ENCODE data around the gene RNF40.

Gene RNF40

GRCh38 chr16:30786115-30786935 is 24.2 kb downstream of the RNF40 start:
- peak overlapping the region; percentile 91 for H3K4me3 ChIP-seq (ENCODE audit: control insufficient read depth, low read depth, low read length)
- no peak for DNase-seq (ENCODE audit: low read depth)
- TF ChIP-seq CTCF (IDR thresholded peaks at IDR 0.05; ENCODE audit: control insufficient read depth, insufficient read depth, low read depth, low read length, missing control alignments), result no peak

DNA sequence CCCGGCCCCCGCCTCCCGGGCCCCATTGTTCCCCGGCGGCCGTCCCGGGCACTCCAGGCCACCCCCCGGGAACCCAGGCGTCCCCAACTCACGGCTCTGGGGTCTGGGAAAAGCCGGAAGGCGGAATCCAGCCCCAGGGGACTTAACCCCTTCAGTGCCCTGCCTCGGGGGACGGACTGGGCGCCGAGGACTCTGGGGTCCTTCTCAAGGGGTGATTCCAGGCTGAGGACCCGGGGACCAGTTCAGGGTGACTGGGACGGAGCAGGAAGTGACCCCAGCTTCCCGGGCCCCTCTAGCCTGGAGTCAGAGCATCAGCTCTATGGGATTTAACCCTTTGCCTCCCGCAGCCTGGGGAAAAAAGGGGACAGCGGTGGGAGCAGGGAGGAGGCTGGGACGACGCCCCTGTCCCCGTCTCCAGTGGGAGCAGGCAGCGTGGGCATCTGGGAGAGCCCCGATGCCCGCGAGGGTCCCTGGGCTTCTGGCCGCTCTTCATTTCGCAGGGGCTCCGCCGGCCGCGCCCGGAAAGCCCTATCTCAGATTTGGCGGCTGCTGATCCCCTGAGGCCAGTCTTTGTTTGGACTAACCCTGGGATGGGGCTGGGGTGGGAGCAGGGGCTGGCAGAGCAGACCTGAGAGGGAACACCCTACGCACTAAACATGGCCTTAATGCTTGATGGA is 25.0 kb downstream of the RNF40 start, which contains the start of gene ZNF629:
ZNF629 (minus strand) TSS at position 270 of the 677 bp plus-strand sequence. CDS start 2,723 bp downstream, outside the sequence.
- peak; percentile 14 for DNase-seq (ENCODE audit: low read depth)
- no peak for TF ChIP-seq CTCF (IDR thresholded peaks at IDR 0.05; ENCODE audit: control insufficient read depth, insufficient read depth, low read depth, low read length, missing control alignments)
- peak within 1 kb of the TSS; percentile 91 for H3K4me3 ChIP-seq (ENCODE audit: control insufficient read depth, low read depth, low read length)

- no peak for DNase-seq (ENCODE audit: low read depth)
- peak overlapping the region; percentile 91 for H3K4me3 ChIP-seq (ENCODE audit: control insufficient read depth, low read depth, low read length)
- TF ChIP-seq CTCF (IDR thresholded peaks at IDR 0.05; ENCODE audit: control insufficient read depth, insufficient read depth, low read depth, low read length, missing control alignments), result no peak
These were observed 25.7 kb downstream of the RNF40 start for GRCh38 chr16:30787613-30788378.

DNA sequence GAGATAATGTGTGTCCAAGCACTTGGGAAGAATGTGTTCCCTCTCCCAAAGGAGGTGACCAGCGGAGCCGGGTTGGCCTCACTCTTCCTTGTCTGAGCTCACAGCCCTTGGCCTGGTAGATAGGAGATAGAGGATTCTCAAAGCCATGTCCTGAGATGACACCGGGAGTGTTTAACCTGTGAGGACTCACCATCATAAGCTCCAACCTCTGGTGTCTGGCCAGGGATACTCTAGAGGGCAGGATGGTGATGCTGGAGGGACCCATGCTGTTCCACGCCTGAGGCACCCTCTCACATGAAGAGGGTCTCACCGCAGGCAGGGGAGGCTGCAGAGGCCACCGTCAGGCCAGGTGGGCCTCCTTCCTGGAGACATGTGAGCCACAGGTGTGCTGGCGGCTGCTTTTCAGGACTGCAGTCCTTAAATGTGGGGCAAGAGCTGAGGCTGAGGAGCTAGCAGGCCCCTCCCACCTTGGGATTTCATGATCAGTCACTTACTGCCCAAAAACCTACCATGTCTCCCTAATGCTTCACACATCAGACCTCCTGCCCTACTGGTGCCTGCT is 31.5 kb downstream of the RNF40 start:
- no peak overlapping the region for H3K4me3 ChIP-seq (ENCODE audit: control insufficient read depth, low read depth, low read length)
- no peak for TF ChIP-seq CTCF (IDR thresholded peaks at IDR 0.05; ENCODE audit: control insufficient read depth, insufficient read depth, low read depth, low read length, missing control alignments)
- DNase-seq (ENCODE audit: low read depth), result no peak

DNA sequence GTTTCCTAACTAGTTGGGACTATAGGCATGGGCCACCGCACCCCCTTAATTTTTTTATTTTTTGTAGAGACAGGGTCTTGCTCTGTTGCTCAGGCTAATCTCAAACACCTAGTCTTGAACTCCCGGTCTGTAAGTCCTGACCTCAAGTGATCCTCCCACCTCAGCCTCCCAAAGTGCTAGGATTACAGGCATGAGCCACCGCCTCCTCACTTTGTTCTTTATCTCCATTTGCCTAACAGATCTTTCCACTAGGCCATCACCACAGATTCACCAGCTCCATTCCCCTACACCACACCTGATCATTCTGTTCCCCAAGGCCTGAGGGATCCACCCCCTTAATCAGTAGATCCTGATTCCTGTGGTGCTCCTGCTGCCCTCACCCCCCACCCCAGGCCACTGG is 32.5 kb downstream of the RNF40 start:
- no peak for DNase-seq (ENCODE audit: low read depth)
- H3K4me3 ChIP-seq (ENCODE audit: control insufficient read depth, low read depth, low read length), result no peak overlapping the region
- TF ChIP-seq CTCF (IDR thresholded peaks at IDR 0.05; ENCODE audit: control insufficient read depth, insufficient read depth, low read depth, low read length, missing control alignments), result no peak

GRCh38 chr16:30797670-30798309 is 35.7 kb downstream of the RNF40 start:
- no peak for TF ChIP-seq CTCF (IDR thresholded peaks at IDR 0.05; ENCODE audit: control insufficient read depth, insufficient read depth, low read depth, low read length, missing control alignments)
- DNase-seq (ENCODE audit: low read depth), result no peak

More at GRCh38 chr16:30797670-30798309, 35.7 kb downstream of the RNF40 start:
- H3K4me3 ChIP-seq (ENCODE audit: control insufficient read depth, low read depth, low read length), result no peak overlapping the region
